ENCODE data around the gene ELK4.

GRCh38 chr1:205610901-205611466, 20.8 kb downstream of the ELK4 start:
- TF ChIP-seq SP1 (IDR thresholded peaks at IDR 0.05) (no peak), FOXM1 (IDR thresholded peaks at IDR 0.05; ENCODE audit: borderline replicate concordance) (no peak), ZNF384 (IDR thresholded peaks at IDR 0.05) (no peak)

Measured in HEK293T (cell line).